HG03469 (cell line): ENCODE data around the gene TMEM138.
"Not testable (repeated sequence)": the region's sequence is repeated elsewhere in the genome, so short reads cannot be mapped to it uniquely, and the experiment has no call there.

Source experiments
- ATAC-seq: cut with Tn5 transposase; IDR thresholded peaks from one replicate; pipeline ENCODE4 v1.9.1; 2021; ENCODE audit warnings: mild to moderate bottlenecking, moderate library complexity, moderate number of reproducible peaks; ENCODE audit not compliant: unreplicated experiment

Gene TMEM138

GRCh38 chr11:61362542-61362875 is 335 bp downstream of the TMEM138 start:
- no peak for ATAC-seq

DNA sequence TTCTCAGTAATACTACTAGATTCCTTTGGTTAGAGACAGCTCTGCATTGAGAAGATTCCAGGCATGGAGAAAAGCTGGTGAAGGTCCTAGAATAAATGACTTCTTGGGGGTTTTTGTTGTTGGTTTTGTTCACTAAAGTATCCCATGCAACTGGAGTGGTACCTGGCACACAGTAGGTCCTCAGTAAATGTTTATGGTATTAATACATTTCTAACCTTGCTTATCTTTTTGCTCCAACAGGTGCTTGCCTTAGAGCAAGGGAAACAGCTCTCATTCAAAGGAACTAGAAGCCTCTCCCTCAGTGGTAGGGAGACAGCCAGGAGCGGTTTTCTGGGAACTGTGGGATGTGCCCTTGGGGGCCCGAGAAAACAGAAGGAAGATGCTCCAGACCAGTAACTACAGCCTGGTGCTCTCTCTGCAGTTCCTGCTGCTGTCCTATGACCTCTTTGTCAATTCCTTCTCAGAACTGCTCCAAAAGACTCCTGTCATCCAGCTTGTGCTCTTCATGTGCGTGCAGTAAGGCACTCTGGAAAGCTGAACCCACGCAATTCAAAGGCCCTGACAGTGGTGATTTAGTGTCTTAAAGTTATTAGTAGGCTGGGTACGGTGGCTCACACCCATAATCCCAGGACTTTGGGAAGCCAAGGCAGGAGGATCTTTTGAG is 2.0 kb downstream of the TMEM138 start:
- ATAC-seq, result no peak

DNA sequence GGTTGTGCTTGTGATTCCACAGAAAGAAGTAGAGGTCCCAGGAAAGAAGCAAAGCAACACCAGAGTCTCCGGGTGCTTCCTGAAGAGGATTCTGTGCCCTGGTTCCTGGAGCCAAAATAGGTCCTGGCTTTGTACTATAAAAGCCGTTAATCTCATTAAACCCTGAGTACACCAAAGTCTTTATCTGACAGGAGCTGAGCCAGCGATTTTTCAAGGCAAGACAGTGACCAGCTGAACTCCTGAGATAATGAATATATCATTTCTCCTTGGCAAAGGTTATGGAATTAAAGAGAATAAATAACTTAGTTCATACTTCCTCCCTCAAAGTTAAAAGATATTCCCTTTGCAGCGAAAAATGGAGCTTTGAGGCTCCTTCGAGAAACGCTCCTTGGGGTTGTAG is 5.2 kb downstream of the TMEM138 start:
- no peak for ATAC-seq

GRCh38 chr11:61368646-61369045 is 6.5 kb downstream of the TMEM138 start:
- ATAC-seq, result no peak

- ATAC-seq, result no peak
Observed at GRCh38 chr11:61369372-61370348, 7.5 kb downstream of the TMEM138 start.

DNA sequence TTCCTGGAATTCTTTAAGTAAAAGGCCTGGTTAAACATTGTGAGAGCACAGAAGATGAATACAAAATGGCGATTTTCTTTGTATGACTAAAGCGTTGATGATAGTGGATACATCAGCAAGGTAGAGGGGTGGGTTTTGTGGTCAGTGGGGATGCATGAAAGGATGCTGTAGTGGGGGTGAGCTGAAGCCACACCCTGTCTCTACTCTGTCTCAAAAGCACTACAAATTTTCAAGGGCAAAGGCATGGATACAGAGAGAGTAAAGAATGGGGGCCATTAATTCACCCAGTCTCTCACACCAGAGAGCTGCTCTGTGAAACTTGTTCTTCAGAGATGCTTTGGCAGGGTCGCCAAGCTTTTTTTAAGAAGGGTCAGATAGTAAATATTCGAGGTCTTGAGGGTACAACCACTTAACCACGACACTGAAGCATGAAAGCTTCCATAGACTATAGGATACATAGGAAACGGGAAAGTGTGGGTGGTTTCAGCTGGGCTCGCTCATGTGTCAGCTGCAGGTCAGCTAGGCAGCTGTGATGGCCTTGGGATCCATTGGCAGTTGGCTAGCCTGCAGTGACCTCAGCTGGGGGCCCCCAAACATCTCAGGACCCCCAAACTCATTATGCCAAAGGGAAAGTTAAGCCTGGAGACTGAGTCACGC is 8.3 kb downstream of the TMEM138 start:
- no peak for ATAC-seq

DNA sequence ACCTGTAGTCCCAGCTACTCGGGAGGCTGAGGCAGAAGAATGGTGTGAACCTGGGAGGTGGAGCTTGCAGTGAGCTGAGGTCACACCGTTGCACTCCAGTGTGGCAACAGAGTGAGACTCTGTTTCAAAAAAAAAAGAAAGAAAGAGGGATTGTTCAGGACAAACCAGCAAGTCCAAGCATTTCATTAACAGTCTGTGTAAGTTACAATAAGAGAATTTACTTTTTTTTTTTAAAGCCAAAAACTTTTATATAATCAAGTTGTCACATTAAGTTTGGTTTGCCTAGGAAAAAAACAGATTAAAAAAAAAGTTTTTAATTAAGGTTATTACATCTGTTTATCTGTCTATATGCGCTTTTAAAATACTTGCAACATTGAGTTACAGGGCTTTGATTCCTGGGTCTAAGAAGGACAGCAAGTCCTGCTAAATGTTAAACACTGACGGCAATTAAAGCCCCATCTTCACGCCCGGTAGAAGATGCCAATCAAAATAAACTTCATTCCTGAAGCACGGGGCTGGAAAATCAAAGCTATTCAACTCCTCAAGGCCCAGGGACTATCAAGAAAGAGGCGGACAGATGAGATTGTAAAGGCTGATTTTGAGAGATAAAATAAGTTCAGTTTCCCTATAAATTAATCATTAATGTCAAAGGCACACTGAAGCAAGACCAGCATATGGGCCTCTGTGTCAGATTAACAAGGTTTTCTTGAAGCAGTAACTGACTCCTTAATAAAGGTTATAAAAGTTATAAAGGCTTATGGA is 10.7 kb downstream of the TMEM138 start:
- no peak for ATAC-seq

GRCh38 chr11:61375761-61376108 is 13.6 kb downstream of the TMEM138 start:
- no peak for ATAC-seq

DNA sequence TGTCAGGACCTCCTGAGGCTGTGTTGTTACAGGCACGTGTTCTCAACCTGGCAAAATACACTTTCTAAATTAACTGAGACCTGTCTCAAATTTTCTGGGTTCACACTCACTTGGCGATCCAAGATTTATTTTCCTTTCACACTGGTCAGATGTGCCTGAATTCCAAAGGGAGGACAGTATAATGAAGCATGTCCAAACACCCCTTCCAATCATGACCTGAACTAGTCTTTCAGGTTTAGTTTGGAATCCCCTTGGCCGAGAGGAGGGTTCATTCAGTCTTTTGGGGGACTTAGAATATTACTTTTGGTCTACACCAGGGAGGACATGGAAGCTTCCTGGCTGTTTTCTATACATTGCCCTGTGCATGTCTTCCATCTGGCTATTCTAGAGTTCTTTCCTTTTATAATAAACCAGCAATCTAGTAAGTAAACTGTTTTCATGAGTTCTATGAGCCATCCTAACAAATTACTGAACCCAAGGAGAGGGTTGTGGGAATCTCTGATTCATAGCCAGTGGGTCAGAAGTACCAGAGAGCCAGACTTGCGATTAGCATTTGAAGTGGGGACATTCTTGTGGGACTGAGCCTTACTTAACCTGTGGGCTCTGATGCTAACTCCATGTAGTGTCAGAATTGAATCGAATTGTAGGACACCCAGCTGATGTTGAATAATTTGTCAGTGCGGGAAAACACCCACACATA is 15.4 kb downstream of the TMEM138 start:
- no peak for ATAC-seq

- no peak for ATAC-seq
Observed at GRCh38 chr11:61378713-61379313, 16.6 kb downstream of the TMEM138 start.

GRCh38 chr11:61380884-61381283 is 18.7 kb downstream of the TMEM138 start:
- no peak for ATAC-seq

- not testable (repeated sequence) for ATAC-seq
Observed at GRCh38 chr11:61383859-61384258, 21.7 kb downstream of the TMEM138 start.

- no peak for ATAC-seq
Observed at GRCh38 chr11:61384271-61385242, 22.4 kb downstream of the TMEM138 start.

DNA sequence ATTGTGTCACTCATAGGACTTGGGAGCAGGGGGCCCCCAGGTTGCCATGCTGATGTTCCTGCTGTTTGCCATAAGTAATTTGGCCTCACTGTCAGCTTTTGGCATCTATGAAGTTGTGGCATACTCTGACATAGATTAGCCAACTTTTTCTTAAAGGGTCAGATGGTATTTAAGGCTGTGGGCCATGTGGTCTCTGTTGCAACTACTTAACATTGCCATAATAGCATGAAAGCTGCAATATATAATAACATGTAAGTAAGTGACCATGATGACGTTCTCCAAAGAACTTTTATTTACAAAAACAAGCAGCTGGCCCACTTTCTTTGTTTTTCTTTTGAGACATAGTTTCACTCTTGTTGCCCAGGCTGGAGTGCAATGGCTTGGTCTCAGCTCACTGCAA is 28.0 kb downstream of the TMEM138 start:
- no peak for ATAC-seq

DNA sequence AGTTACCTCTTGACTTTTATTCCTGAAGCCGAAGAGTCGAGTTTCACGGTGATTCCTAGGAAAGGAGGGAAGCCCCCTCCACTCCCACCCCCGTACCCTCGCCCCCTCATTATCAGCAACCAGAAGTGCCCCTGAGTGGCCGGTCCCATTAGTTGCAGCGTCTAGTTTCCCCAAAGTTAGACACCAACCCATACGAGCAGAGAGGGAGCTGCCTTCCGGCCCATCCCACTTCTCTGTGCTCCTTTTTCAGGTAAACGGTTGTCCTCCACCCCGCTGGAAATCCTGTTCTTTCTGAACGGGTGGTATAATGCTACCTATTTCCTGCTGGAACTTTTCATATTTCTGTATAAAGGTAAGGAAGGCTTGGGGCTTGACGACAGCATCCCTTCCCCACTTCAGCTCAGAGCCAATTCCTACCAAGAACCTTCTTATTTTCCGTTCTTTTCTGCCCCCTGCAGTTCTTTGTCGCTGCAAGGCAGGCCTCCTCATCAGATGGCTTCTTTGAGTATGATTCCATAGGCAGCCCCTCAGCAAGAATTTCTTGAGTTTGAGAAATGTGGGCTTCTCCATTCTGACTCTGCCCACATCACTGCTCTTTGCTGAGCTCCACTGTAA is 30.9 kb downstream of the TMEM138 start:
- ATAC-seq, result no peak

DNA sequence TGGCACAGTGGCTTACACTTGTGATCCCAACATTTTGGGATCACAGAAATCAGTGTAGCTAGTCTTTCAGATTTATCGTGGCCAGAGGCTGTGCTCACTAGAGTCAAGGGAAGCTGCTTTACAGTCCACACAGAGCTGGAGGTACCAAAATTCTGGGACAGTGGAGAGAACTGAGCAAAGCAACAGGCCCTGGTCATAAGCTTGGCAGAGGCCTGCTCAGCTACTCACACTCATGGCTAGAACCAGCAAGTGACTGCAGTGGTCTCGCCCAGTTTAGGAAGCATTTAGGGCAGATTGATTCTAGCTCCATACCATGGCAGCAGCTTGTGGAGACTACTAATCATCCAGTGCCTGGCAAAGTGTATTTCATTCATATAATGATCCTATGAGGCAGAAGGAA is 39.0 kb downstream of the TMEM138 start:
- ATAC-seq, result no peak

DNA sequence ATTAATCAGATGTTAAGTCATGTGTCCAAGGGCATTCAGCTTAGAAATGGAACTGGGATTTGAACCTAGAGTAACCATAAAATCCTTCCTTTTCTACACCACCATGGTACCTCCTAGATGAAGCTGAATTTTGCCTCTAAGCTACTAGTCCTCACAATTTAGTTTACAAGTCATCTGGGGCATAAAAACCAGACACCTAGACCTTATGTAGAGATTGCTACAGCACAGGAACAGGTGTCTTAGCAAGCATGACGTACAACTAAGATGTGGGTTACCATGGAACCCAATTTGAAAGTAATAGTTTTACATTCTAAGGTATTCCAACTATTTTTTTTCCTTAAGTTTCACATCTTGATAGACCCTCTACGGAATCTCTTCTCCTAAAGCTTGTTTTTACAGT is 39.4 kb downstream of the TMEM138 start:
- ATAC-seq, result no peak

- no peak for ATAC-seq
Observed at GRCh38 chr11:61403658-61404057, 41.5 kb downstream of the TMEM138 start.
